HG03521 (cell line): Measurements from ENCODE around the gene ABHD17B.
"Not testable (repeated sequence)": the region's sequence is repeated elsewhere in the genome, so short reads cannot be mapped to it uniquely, and the experiment has no call there.

Experiments
- ATAC-seq: cut with Tn5 transposase; IDR thresholded peaks from one replicate; pipeline ENCODE4 v1.9.1; 2021; ENCODE audit warnings: mild to moderate bottlenecking, moderate library complexity; ENCODE audit not compliant: unreplicated experiment

The ABHD17B gene

GRCh38 chr9:71916834-71917534 lies 6.0 kb upstream of the ABHD17B start:
- peak; percentile 64 for ATAC-seq

GRCh38 chr9:71915495-71915894 lies 4.5 kb upstream of the ABHD17B start:
- ATAC-seq: no peak

- ATAC-seq: no peak
Observed at GRCh38 chr9:71911908-71912335, 929 bp upstream of the ABHD17B start.

GRCh38 chr9:71910650-71911060 lies 338 bp downstream of the ABHD17B start:
- ATAC-seq: peak; percentile 6

GRCh38 chr9:71909887-71910649 lies 925 bp downstream of the ABHD17B start:
- ATAC-seq: peak; percentile 4

GRCh38 chr9:71908825-71909224 lies 2.2 kb downstream of the ABHD17B start:
- no peak for ATAC-seq

GRCh38 chr9:71904076-71904475 lies 6.9 kb downstream of the ABHD17B start:
- ATAC-seq: no peak

GRCh38 chr9:71901695-71902597 lies 9.0 kb downstream of the ABHD17B start:
- ATAC-seq: no peak

- ATAC-seq: not testable (repeated sequence)
Observed at GRCh38 chr9:71898756-71899155, 12.2 kb downstream of the ABHD17B start.

- ATAC-seq: peak; percentile 47
Observed at GRCh38 chr9:71897577-71897976, 13.4 kb downstream of the ABHD17B start.

- ATAC-seq: no peak
Observed at GRCh38 chr9:71896761-71897160, 14.2 kb downstream of the ABHD17B start.

- no peak for ATAC-seq
Observed at GRCh38 chr9:71895955-71896354, 15.0 kb downstream of the ABHD17B start.

GRCh38 chr9:71895117-71895516 lies 15.9 kb downstream of the ABHD17B start:
- no peak for ATAC-seq

GRCh38 chr9:71891557-71892189 lies 19.3 kb downstream of the ABHD17B start:
- peak; percentile 38 for ATAC-seq

GRCh38 chr9:71890042-71890679 lies 20.8 kb downstream of the ABHD17B start:
- no peak for ATAC-seq

- no peak for ATAC-seq
Observed at GRCh38 chr9:71887362-71887761, 23.6 kb downstream of the ABHD17B start.

- ATAC-seq: no peak
Observed at GRCh38 chr9:71886541-71886940, 24.5 kb downstream of the ABHD17B start.

- ATAC-seq: no peak
Observed at GRCh38 chr9:71886015-71886414, 25.0 kb downstream of the ABHD17B start.

GRCh38 chr9:71885467-71885866 lies 25.5 kb downstream of the ABHD17B start:
- no peak for ATAC-seq

- no peak for ATAC-seq
Observed at GRCh38 chr9:71884005-71884404, 27.0 kb downstream of the ABHD17B start.
